Measurements from ENCODE around the gene GRIP2. TPM values are rescaled to one million over a fixed set of nuclear protein-coding genes. Genes with fewer than 3 reads are reported as not detected.

Gene GRIP2
- total and polyA plus RNA-seq, 4 donors = 0.50 to 8.6 (median 1.9) TPM

DNA sequence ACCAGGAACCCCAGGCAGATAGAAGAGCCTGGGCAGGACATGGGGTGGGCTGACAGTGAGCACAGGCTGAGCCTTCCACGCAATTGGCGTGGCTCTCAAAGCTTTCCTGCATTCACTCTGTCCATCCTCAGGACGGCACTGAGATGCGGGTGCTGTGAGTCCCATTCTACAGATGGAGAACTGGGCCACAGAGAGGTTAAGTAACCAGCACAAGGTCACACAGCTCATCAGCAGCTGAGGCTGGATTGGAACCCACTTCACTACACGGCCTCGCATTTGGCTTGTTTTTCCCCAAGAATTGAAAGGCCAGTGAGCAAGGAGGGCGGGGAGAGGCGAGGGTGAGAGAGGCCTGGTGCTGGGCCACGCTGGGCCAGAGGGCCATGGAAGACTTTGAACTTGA is 36.0 kb upstream of the GRIP2 start:
- no peak for DNase-seq
- no peak for ATAC-seq (ENCODE audit: low FRiP score)
- 86 to 90% methylated on average over 9 of the region's 9 CpGs for WGBS, 2 donors
- H3K4me3 ChIP-seq (ENCODE audit: low read length in 2 of 2) = no peak overlapping the region
- H3K4me1 ChIP-seq (ENCODE audit: control insufficient read depth in 1 of 2, insufficient read depth in 2 of 2, low read length in 2 of 2) = no peaks in the 10 kb centered on the region
- H3K27me3 ChIP-seq (ENCODE audit: control insufficient read depth in 1 of 2, insufficient read depth in 2 of 2, low read length in 1 of 2) = no peaks in the 10 kb centered on the region
- intact Hi-C loops (cut with DNase I) = no loop called here
- H3K9me3 ChIP-seq (ENCODE audit: control insufficient read depth, low read length) = no peaks in the 10 kb centered on the region
- no peak overlapping the region for H3K27ac ChIP-seq (ENCODE audit: low read depth in 1 of 2, low read length in 2 of 2)
- no peaks in the 10 kb centered on the region for H3K36me3 ChIP-seq (ENCODE audit: control insufficient read depth in 1 of 2, insufficient read depth in 2 of 2, low read length in 1 of 2)

- Histone ChIP-seq H3K27me3 (ENCODE audit: control insufficient read depth in 1 of 2, insufficient read depth in 2 of 2, low read length in 1 of 2) (no peaks in the 10 kb centered on the region), H3K9me3 (ENCODE audit: control insufficient read depth, low read length) (no peaks in the 10 kb centered on the region), H3K4me1 (ENCODE audit: control insufficient read depth in 1 of 2, insufficient read depth in 2 of 2, low read length in 2 of 2) (no peaks in the 10 kb centered on the region), H3K36me3 (ENCODE audit: control insufficient read depth in 1 of 2, insufficient read depth in 2 of 2, low read length in 1 of 2) (no peaks in the 10 kb centered on the region), H3K4me3 (ENCODE audit: low read length in 2 of 2) (no peak overlapping the region), H3K27ac (ENCODE audit: low read depth in 1 of 2, low read length in 2 of 2) (no peak overlapping the region)
- DNase-seq = no peak
- intact Hi-C loops (cut with DNase I) = no loop called here
- WGBS, 2 donors = 76 to 84% methylated on average over 27 of the region's 27 CpGs
- no peak for ATAC-seq (ENCODE audit: low FRiP score)
Measured at GRCh38 chr3:14574183-14574582, 34.0 kb upstream of the GRIP2 start.

DNA sequence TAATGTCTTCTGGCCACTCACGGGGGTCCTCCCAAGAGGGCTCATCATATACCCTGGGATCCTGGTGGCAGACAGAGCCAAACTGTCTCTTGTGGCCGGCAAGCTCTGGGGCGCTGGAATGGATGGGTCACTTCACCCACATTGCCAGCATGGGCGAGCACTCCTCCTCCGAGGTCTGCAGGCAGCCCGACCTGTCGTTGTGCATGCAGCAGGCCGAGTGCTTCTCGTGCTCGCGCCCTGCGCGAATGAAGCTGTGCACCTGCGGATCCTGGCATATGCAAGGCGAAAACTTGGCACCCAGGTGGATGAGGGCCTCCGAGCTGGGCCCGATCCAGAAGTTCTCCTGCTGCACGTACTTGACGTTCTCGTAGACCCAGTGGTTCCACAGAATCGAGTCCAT is 33.6 kb upstream of the GRIP2 start:
- Histone ChIP-seq H3K27ac (ENCODE audit: low read depth in 1 of 2, low read length in 2 of 2) (no peak overlapping the region), H3K36me3 (ENCODE audit: control insufficient read depth in 1 of 2, insufficient read depth in 2 of 2, low read length in 1 of 2) (no peaks in the 10 kb centered on the region), H3K4me3 (ENCODE audit: low read length in 2 of 2) (no peak overlapping the region), H3K27me3 (ENCODE audit: control insufficient read depth in 1 of 2, insufficient read depth in 2 of 2, low read length in 1 of 2) (no peaks in the 10 kb centered on the region), H3K9me3 (ENCODE audit: control insufficient read depth, low read length) (no peaks in the 10 kb centered on the region), H3K4me1 (ENCODE audit: control insufficient read depth in 1 of 2, insufficient read depth in 2 of 2, low read length in 2 of 2) (no peaks in the 10 kb centered on the region)
- 88 to 91% methylated on average over 21 of the region's 21 CpGs for whole genome bisulfite sequencing, 2 donors
- ATAC-seq (ENCODE audit: low FRiP score) (no peak), DNase-seq (no peak)
- intact Hi-C loops (cut with DNase I) = no loop called here

- Histone ChIP-seq H3K27me3 (ENCODE audit: control insufficient read depth in 1 of 2, insufficient read depth in 2 of 2, low read length in 1 of 2) (no peaks in the 10 kb centered on the region), H3K36me3 (ENCODE audit: control insufficient read depth in 1 of 2, insufficient read depth in 2 of 2, low read length in 1 of 2) (no peaks in the 10 kb centered on the region), H3K27ac (ENCODE audit: low read depth in 1 of 2, low read length in 2 of 2) (no peak overlapping the region), H3K4me3 (ENCODE audit: low read length in 2 of 2) (no peak overlapping the region), H3K4me1 (ENCODE audit: control insufficient read depth in 1 of 2, insufficient read depth in 2 of 2, low read length in 2 of 2) (no peaks in the 10 kb centered on the region), H3K9me3 (ENCODE audit: control insufficient read depth, low read length) (no peaks in the 10 kb centered on the region)
- ATAC-seq (ENCODE audit: low FRiP score) (no peak), DNase-seq (no peak)
- intact Hi-C loops (cut with DNase I) = no loop called here
- 64 to 69% methylated on average over 5 of the region's 5 CpGs for WGBS, 2 donors
Measured at GRCh38 chr3:14570864-14571263, 30.7 kb upstream of the GRIP2 start.

DNA sequence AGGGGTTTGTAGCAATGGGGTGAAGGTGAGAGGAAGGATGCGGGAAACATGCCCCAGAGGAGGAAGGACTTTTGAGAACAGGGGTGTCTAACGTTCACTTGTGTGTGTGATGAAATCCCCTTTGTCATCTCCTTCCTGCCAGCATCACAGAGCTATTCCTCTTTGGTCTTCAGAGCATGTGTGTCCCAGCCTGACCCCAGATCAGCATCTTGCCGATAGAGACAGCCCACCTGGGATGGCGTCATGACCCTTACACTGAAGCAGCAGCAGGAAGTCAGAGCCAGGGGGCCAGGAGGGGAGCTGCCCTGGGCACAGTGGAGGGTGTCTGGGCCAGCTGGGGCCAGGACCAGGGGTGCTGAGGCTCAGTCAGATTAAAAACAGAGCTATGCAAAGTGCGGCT is 29.9 kb upstream of the GRIP2 start:
- intact Hi-C loops (cut with DNase I) = no loop called here
- ATAC-seq (ENCODE audit: low FRiP score) = no peak
- Histone ChIP-seq H3K4me3 (ENCODE audit: low read length in 2 of 2) (no peak overlapping the region), H3K9me3 (ENCODE audit: control insufficient read depth, low read length) (no peaks in the 10 kb centered on the region), H3K27me3 (ENCODE audit: control insufficient read depth in 1 of 2, insufficient read depth in 2 of 2, low read length in 1 of 2) (no peaks in the 10 kb centered on the region), H3K27ac (ENCODE audit: low read depth in 1 of 2, low read length in 2 of 2) (no peak overlapping the region), H3K36me3 (ENCODE audit: control insufficient read depth in 1 of 2, insufficient read depth in 2 of 2, low read length in 1 of 2) (no peaks in the 10 kb centered on the region), H3K4me1 (ENCODE audit: control insufficient read depth in 1 of 2, insufficient read depth in 2 of 2, low read length in 2 of 2) (no peaks in the 10 kb centered on the region)
- 40 to 46% methylated on average over 5 of the region's 5 CpGs for WGBS, 2 donors
- DNase-seq = no peak

GRCh38 chr3:14569474-14570000 is 29.4 kb upstream of the GRIP2 start:
- H3K9me3 ChIP-seq (ENCODE audit: control insufficient read depth, low read length) = no peaks in the 10 kb centered on the region
- DNase-seq = no peak
- no peaks in the 10 kb centered on the region for H3K36me3 ChIP-seq (ENCODE audit: control insufficient read depth in 1 of 2, insufficient read depth in 2 of 2, low read length in 1 of 2)
- H3K4me1 ChIP-seq (ENCODE audit: control insufficient read depth in 1 of 2, insufficient read depth in 2 of 2, low read length in 2 of 2) = no peaks in the 10 kb centered on the region
- intact Hi-C loops (cut with DNase I) = no loop called here
- H3K27ac ChIP-seq (ENCODE audit: low read depth in 1 of 2, low read length in 2 of 2) = no peak overlapping the region
- 80 to 83% methylated on average over 11 of the region's 11 CpGs for WGBS, 2 donors
- H3K4me3 ChIP-seq (ENCODE audit: low read length in 2 of 2) = no peak overlapping the region
- ATAC-seq (ENCODE audit: low FRiP score) = no peak
- H3K27me3 ChIP-seq (ENCODE audit: control insufficient read depth in 1 of 2, insufficient read depth in 2 of 2, low read length in 1 of 2) = no peaks in the 10 kb centered on the region

- Histone ChIP-seq H3K4me1 (ENCODE audit: control insufficient read depth in 1 of 2, insufficient read depth in 2 of 2, low read length in 2 of 2) (no peaks in the 10 kb centered on the region), H3K9me3 (ENCODE audit: control insufficient read depth, low read length) (no peaks in the 10 kb centered on the region), H3K4me3 (ENCODE audit: low read length in 2 of 2) (no peak overlapping the region), H3K27me3 (ENCODE audit: control insufficient read depth in 1 of 2, insufficient read depth in 2 of 2, low read length in 1 of 2) (no peaks in the 10 kb centered on the region), H3K27ac (ENCODE audit: low read depth in 1 of 2, low read length in 2 of 2) (no peak overlapping the region), H3K36me3 (ENCODE audit: control insufficient read depth in 1 of 2, insufficient read depth in 2 of 2, low read length in 1 of 2) (no peaks in the 10 kb centered on the region)
- no peak for DNase-seq
- WGBS, 2 donors = 90 to 93% methylated on average over 7 of the region's 7 CpGs
- intact Hi-C loops (cut with DNase I) = no loop called here
- no peak for ATAC-seq (ENCODE audit: low FRiP score)
Measured at GRCh38 chr3:14568269-14568668, 28.1 kb upstream of the GRIP2 start.

GRCh38 chr3:14566812-14567211 is 26.7 kb upstream of the GRIP2 start:
- Histone ChIP-seq H3K27me3 (ENCODE audit: control insufficient read depth in 1 of 2, insufficient read depth in 2 of 2, low read length in 1 of 2) (no peaks in the 10 kb centered on the region), H3K36me3 (ENCODE audit: control insufficient read depth in 1 of 2, insufficient read depth in 2 of 2, low read length in 1 of 2) (no peaks in the 10 kb centered on the region), H3K4me1 (ENCODE audit: control insufficient read depth in 1 of 2, insufficient read depth in 2 of 2, low read length in 2 of 2) (no peaks in the 10 kb centered on the region), H3K4me3 (ENCODE audit: low read length in 2 of 2) (no peak overlapping the region), H3K9me3 (ENCODE audit: control insufficient read depth, low read length) (no peaks in the 10 kb centered on the region), H3K27ac (ENCODE audit: low read depth in 1 of 2, low read length in 2 of 2) (no peak overlapping the region)
- DNase-seq (no peak), ATAC-seq (ENCODE audit: low FRiP score) (no peak)
- WGBS, 2 donors = 60 to 61% methylated on average over 2 of the region's 2 CpGs
- intact Hi-C loops (cut with DNase I) = no loop called here

- Histone ChIP-seq H3K27ac (ENCODE audit: low read depth in 1 of 2, low read length in 2 of 2) (no peak overlapping the region), H3K4me1 (ENCODE audit: control insufficient read depth in 1 of 2, insufficient read depth in 2 of 2, low read length in 2 of 2) (no peaks in the 10 kb centered on the region), H3K4me3 (ENCODE audit: low read length in 2 of 2) (no peak overlapping the region), H3K36me3 (ENCODE audit: control insufficient read depth in 1 of 2, insufficient read depth in 2 of 2, low read length in 1 of 2) (no peaks in the 10 kb centered on the region), H3K9me3 (ENCODE audit: control insufficient read depth, low read length) (no peaks in the 10 kb centered on the region), H3K27me3 (ENCODE audit: control insufficient read depth in 1 of 2, insufficient read depth in 2 of 2, low read length in 1 of 2) (no peaks in the 10 kb centered on the region)
- WGBS, 2 donors = 78 to 87% methylated on average over 10 of the region's 10 CpGs
- DNase-seq (no peak), ATAC-seq (ENCODE audit: low FRiP score) (no peak)
- intact Hi-C loops (cut with DNase I) = no loop called here
Measured at GRCh38 chr3:14565868-14566588, 25.9 kb upstream of the GRIP2 start.
